Testis (tissue), 2 donors: ENCODE results near the gene SCAMP5.

Source experiments
- CTCF ChIP-seq, 3 experiments: fragments of 450-650 bp in 2 of 3; fragments of 200-600 bp in 1 of 3; sonication (generic) in 1 of 3; IDR thresholded peaks; one replicate each; pipeline ENCODE4 v1.5.1; 2016 to 2019; ENCODE audit warnings: antibody characterized with exemption in 3 of 3, mild to moderate bottlenecking in 2 of 3, moderate library complexity in 1 of 3
- POLR2A ChIP-seq: fragments of 450-650 bp; IDR thresholded peaks from one replicate; pipeline ENCODE4 v1.6.1; 2017; ENCODE audit warnings: antibody characterized with exemption, mild to moderate bottlenecking, moderate library complexity

GRCh38 chr15:74994236-74994635 is 1.1 kb upstream of the SCAMP5 start:
- TF ChIP-seq CTCF (IDR thresholded peaks at IDR 0.05) (no peak), POLR2A (no peak)
